NCI-H69 (cell line): Measurements from ENCODE around the gene CAP1.
A peak's percentile ranks its signal among the peaks of the same experiment; 100 is the strongest.
"Not testable (repeated sequence)": the region's sequence is repeated elsewhere in the genome, so short reads cannot be mapped to it uniquely, and the experiment has no call there.

ENCODE experiments used
- DNase-seq: peaks from one replicate; lab custom pipeline; 2025; lab: John Stamatoyannopoulos, UW

The CAP1 gene

GRCh38 chr1:40040511-40041465 is at the start of gene CAP1:
Gene CAP1 (plus strand): TSS chr1:40040729. CDS start chr1:40059347, 18,618 bp downstream.
- DNase-seq, result peak; percentile 97

- no peak for DNase-seq
These were observed 48.3 kb upstream of the CAP1 start for GRCh38 chr1:39992234-39992633.

GRCh38 chr1:39992888-39993287 is 47.6 kb upstream of the CAP1 start:
- no peak for DNase-seq

DNA sequence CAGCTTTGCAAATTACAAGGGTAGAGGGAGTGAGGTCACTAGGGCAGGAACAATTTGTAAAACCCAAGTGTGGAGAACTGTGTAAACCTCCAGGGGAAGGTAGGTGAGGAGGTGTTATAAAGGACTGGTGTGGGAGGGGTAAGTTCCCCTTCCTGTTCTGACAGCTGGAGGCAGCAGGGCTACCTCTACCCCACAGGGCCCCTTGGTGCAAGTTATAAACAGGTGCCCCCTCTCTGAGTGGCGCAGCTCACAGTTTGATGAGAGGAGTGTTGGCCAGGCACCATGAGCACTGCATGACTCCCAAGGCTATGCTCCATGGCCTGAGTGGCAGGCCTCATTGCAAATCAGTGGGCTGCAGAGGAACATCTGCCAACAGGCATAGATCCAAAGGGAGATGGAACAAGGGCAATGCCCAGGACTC is 44.5 kb upstream of the CAP1 start:
- peak; percentile 12 for DNase-seq

GRCh38 chr1:39996396-39997004 is 44.0 kb upstream of the CAP1 start:
- DNase-seq, result no peak

DNA sequence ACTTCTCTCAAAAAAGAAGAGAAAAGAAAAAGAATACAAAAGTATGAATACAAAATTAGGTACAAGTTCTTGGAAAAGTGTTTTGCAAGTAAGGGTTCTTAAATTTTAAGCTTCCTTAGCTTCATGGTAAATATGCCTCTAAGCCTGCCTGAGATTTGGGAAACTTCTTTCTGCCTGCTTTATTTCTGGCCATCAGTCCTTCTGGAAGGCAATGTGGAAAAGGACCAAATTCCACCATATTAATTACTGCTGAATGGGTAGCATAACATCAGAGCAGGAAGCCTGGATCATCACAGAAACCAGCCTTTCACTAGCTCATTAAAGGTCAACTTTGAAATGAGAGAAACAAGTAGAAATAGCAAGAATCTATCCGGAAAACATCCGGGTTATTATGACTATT is 39.1 kb upstream of the CAP1 start:
- DNase-seq, result no peak

GRCh38 chr1:40003156-40004093 is 37.1 kb upstream of the CAP1 start:
- no peak for DNase-seq

GRCh38 chr1:40004857-40005256 is 35.7 kb upstream of the CAP1 start:
- DNase-seq, result peak; percentile 7

DNA sequence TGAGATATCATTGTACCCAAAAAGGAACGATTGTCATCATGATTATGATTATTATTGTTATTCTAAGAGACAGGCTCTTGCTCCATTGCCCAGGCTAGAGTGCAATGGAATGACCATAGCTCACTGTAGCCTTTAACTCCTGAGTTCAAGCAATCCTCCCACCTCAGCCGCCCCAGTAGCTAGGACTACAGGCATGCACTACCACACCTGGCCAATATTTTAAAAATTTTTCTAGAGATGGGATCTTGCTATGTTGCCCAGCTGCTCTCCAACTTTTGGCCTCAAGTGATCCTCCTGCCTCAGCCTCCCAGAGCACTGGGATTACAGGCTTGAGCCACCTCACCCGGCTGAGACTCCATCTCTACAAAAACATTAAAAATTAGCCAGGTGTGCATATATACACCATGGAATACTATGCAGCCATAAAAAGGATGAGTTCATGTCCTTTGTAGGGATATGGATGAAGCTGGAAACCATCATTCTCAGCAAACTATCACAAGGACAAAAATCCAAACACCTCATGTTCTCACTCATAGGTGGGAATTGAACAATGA is 33.0 kb upstream of the CAP1 start:
- DNase-seq, result not testable (repeated sequence)

DNA sequence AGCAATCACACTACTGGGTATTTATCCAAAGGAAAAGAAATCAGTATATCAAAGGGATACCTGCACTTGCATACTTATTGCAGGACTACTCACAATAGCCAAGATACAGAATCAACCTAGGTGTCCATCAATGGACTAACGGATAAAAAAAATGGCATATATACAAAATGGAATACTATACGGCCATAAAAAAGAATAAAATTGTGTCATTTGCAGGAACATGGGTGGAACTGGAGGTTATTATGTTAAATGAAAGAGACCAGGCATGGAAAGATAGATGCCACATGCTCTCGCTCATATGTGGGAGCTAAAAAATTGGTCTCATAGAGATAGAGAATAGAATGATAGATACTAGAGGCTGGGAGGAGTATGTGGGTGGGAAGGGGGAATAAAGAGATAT is 29.3 kb upstream of the CAP1 start:
- DNase-seq, result no peak

- no peak for DNase-seq
These were observed 26.2 kb upstream of the CAP1 start for GRCh38 chr1:40014253-40014706.

- DNase-seq, result no peak
These were observed 25.5 kb upstream of the CAP1 start for GRCh38 chr1:40014812-40015594.

DNA sequence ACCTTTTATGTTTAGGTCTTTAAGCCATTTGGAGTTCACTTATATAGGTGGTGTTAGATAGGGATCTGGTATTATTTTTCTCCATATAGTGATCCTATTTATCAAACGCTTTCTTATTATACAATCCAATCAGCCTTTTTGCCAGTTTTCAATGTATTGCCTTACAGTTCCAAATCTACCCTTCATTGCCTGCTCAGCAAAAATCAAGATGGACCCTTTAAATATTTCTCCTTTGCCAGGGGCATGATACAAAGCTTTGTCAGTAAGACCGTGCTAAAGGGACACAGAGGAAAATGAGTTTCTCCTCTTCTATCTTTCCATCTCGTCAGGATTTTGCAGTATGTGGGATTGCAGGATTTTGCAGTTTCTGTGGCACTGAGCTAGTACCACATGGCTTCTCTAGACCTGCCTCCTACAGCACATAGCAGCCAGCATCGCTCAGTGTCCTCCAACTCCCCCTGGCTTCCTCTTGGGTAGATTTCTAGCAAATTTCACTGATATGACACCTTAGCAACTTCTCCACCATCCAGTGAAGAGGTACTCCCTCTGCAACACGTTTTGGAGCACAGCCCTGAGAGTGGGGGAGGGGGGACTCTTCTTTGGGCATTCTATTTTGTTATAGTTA is 22.5 kb upstream of the CAP1 start:
- DNase-seq, result no peak

DNA sequence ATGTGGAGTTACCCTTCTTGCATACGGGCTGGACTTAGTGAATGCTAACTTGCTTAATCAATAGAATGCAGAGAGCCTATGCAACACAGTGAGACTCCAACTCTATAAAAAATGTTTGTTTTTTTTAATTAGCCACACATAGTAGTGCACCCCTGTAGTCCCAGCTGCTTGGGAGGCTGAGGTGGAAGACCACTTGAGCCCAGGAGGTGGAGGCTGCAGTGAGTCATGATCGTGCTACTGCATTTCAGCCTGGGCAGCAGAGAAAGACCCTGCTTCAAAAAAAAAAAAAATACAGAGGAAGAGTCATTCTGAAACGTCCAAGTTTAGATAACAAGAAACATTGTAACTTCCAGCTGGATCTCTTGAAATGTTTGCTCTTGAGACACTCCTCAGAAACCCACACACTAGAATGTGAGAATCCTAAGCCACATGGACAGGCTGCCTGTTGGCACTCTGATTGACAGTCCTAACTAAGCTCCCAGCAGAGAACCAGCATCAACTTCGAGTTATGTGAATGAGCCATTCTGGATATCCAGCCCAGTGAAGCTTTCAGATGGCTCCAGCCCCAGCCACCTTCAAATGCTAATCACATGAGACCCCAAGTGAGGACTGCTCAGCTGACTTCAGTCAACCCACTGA is 20.0 kb upstream of the CAP1 start:
- no peak for DNase-seq

- no peak for DNase-seq
These were observed 17.1 kb upstream of the CAP1 start for GRCh38 chr1:40023379-40023944.

DNA sequence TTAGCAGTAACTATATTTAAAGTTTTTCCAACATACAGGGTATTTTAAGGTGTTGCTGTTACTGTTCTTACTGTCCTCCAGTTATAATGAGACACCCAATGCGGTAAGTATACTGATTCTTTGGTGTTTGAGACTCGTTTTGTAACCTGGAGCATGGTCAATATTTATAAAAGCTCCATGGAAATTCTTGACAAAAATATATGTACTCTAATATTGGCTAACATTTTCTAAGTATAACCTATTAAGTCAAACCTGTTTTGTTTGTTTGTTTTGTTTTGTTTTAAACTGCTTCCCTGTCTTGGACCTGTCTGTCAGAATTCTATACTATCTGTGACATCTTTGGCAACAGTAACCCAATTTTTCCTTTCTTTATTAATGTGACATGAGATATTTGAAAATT is 15.9 kb upstream of the CAP1 start:
- DNase-seq, result no peak

DNA sequence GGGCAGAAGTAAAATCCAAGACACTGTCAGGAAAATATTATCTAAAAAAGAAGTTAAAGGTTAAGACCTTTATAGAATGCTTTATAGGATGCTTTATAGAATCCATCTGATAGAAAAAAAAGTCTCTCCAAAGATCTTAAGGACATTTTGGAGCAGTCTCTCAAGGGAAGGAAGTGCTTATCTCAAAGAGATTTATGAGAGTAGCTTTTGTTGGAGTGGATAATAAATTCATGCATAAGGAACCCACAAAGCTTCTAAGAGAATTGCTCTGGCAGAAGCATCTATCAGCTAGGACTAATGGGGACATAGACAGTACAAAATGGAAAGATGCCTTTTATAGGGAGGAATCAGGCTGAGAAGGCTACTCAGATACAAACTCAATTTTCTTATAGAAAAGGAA is 12.9 kb upstream of the CAP1 start:
- DNase-seq, result no peak

DNA sequence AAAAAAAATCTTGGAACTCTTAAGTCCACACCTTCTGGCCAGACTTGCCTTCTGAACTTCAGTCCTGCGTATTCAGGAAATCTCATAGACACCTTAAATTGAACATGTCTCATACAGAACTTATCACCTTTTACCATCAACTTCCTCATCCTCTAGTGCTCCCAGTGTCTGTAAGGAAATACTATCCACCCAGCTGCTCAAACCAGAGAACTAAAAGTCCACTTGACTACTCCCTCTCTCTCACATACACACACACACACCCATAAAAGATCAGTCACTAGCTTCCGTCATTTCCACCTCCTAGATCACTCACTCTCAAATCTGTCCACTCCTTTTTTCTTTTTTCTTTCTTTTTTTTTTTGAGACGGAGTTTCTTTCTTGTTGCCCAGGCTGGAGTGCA is 10.9 kb upstream of the CAP1 start:
- no peak for DNase-seq

- DNase-seq, result peak; percentile 3
These were observed 9.9 kb upstream of the CAP1 start for GRCh38 chr1:40030528-40031135.
